ENCODE measurements around the gene WRNIP1. TPM values are rescaled to one million over a fixed set of nuclear protein-coding genes. Genes with fewer than 3 reads are reported as not detected.

The WRNIP1 gene
- total RNA-seq, 5 donors from 2014 or later (not counting 1 experiment from before 2014, with no cell fraction given) = 30.1 to 46.1 (median 41.1) TPM

DNA sequence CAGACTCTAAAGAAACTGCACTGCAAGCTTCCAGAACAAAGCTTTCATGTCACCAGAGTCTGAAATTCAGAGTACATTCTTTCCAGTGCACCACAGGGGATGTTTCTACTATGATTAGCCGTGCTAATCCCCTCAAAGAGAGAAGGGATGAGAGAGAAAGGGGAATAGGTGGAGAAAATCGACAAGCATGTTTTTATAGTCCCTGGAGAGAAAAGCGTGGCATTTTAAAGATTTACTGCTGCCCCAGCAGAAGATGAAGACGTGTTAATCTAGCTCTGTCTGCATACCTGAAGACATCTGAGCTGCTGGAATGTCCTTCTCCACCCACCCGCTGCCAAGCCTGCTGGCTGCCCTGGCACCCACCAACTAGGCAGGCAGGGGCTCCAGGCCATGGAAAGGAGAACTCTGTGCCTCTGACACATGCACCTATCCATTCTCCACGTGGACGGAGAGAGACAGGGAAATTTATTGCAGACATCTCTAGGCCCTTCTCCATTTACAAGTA is 18.6 kb upstream of the WRNIP1 start:
- Histone ChIP-seq H3K4me3 (ENCODE audit: control insufficient read depth in 1 of 2, extremely low read depth in 1 of 2, low read length in 1 of 2) (no peak overlapping the region), H3K27me3 (replicated peaks in 1 of 2; ENCODE audit: control insufficient read depth in 2 of 2, extremely low read depth in 1 of 2, insufficient read depth in 2 of 2, low read length in 1 of 2) (peaks cover 0 to 3% of the 10 kb centered on the region in 2 experiments), H3K27ac (ENCODE audit: low read length) (no peak overlapping the region), H3K36me3 (ENCODE audit: control insufficient read depth in 2 of 2, extremely low read depth in 1 of 2, insufficient read depth in 1 of 2, low read length in 1 of 2) (no peaks in the 10 kb centered on the region), H3K9me3 (no peaks in the 10 kb centered on the region), H3K4me1 (ENCODE audit: control insufficient read depth in 1 of 2, extremely low read depth in 1 of 2, insufficient read depth in 2 of 2, low read length in 2 of 2) (no peaks in the 10 kb centered on the region)
- CTCF ChIA-PET = interaction anchor here in 1 of 2 donors (0.5 to 0.7 kb wide), 2 partner anchors 111 to 823 kb away, joined by 3 read pairs; no protein-coding TSS in a partner anchor
- no peaks in the 10 kb centered on the region for H3K9me3 Mint-ChIP-seq
- DNase-seq (no peak), ATAC-seq (replicated peaks in 1 of 4) (no peak)
- POLR2A ChIA-PET = no interaction called here
- no peak overlapping the region for H3K4me3 Mint-ChIP-seq
- peaks cover 5 to 9% (median 5%) of the 10 kb centered on the region in 3 donors for H3K4me1 Mint-ChIP-seq
- peaks cover 8 to 18% of the 10 kb centered on the region in 2 donors for H3K27me3 Mint-ChIP-seq
- H3K27ac Mint-ChIP-seq = no peak overlapping the region
- no peaks in the 10 kb centered on the region for H3K36me3 Mint-ChIP-seq
- 75% methylated on average over 7 of the region's 7 CpGs for WGBS (ENCODE audit: insufficient coverage)

DNA sequence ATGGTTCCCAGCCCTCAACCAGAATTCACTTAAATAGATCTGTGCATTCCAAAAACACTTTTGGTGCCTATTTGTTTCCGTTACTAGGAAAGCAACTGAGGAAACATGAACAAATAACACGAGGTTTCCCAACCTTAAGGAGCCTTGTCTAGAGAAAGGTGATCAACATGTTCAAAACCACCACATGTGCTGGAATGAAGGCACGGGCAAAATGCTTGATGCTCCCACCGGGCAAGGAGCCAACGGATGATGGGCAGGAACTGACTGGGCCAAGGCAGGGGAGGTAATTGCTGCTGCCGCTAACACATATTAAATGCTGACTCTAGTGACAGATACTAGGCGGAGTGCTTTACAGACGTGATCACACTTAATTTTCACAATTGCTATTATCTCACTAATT is 17.0 kb upstream of the WRNIP1 start:
- POLR2A ChIA-PET = no interaction called here
- Histone ChIP-seq H3K27me3 (replicated peaks in 1 of 2; ENCODE audit: control insufficient read depth in 2 of 2, extremely low read depth in 1 of 2, insufficient read depth in 2 of 2, low read length in 1 of 2) (peaks cover 0 to 3% of the 10 kb centered on the region in 2 experiments), H3K36me3 (ENCODE audit: control insufficient read depth in 2 of 2, extremely low read depth in 1 of 2, insufficient read depth in 1 of 2, low read length in 1 of 2) (no peaks in the 10 kb centered on the region), H3K4me1 (ENCODE audit: control insufficient read depth in 1 of 2, extremely low read depth in 1 of 2, insufficient read depth in 2 of 2, low read length in 2 of 2) (peaks cover 0 to 2% of the 10 kb centered on the region in 2 experiments), H3K4me3 (ENCODE audit: control insufficient read depth in 1 of 2, extremely low read depth in 1 of 2, low read length in 1 of 2) (no peak overlapping the region), H3K27ac (ENCODE audit: low read length) (no peak overlapping the region), H3K9me3 (no peaks in the 10 kb centered on the region)
- no peak overlapping the region for H3K27ac Mint-ChIP-seq
- H3K4me3 Mint-ChIP-seq = no peak overlapping the region
- peaks cover 12 to 21% of the 10 kb centered on the region in 2 donors for H3K27me3 Mint-ChIP-seq
- no peak for ATAC-seq (replicated peaks in 1 of 4)
- H3K9me3 Mint-ChIP-seq = no peaks in the 10 kb centered on the region
- WGBS (ENCODE audit: insufficient coverage) = 82% methylated on average over 5 of the region's 8 CpGs
- H3K36me3 Mint-ChIP-seq = no peaks in the 10 kb centered on the region
- no peak for DNase-seq
- CTCF ChIA-PET = interaction anchor here in 1 of 2 donors (1.3 kb wide), 1 partner anchor 10 kb away, joined by 4 read pairs; no protein-coding TSS in a partner anchor
- H3K4me1 Mint-ChIP-seq = peaks cover 5 to 9% (median 8%) of the 10 kb centered on the region in 3 donors

DNA sequence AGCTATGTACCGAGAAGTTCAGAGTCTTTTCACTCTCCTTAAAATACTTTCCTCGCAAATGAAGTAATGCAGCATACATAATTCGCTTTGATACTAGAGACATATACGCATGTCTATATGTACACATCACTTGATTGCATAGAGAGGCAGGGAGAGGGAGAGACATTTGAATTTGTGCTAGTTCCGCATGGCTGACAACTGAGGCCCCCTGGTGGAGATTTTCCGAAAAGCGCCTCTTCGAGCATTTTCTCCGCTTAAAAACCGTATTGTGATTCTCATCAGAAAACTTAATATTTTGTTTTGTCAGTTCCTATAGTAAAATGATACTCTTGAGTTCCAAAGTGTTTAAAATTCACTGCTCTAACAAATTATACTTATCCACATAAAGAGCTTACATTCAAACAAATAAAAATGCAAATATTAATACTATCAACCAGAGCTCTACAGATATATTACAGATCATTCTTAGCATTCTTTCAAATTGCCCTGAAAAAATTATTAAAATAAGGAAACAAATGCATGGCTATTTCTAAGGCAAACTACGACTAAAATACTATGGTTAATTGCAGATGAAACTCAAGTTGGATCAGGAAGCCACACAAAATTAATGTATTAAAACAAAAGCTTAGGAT is 15.1 kb upstream of the WRNIP1 start:
- Mint-ChIP-seq H3K4me3 (no peak overlapping the region), H3K27ac (no peak overlapping the region), H3K9me3 (no peaks in the 10 kb centered on the region), H3K27me3 (peaks cover 14 to 23% of the 10 kb centered on the region in 2 donors), H3K36me3 (no peaks in the 10 kb centered on the region), H3K4me1 (peaks cover 5 to 9% (median 8%) of the 10 kb centered on the region in 3 donors)
- ChIA-PET CTCF (interaction anchor here (0.6 to 5.1 kb wide), 22 partner anchors 8 to 1188 kb away, joined by 3 to 38 read pairs (median 4); partner anchors contain the start of gene WRNIP1 (in 1 of the 2)), POLR2A (no interaction called here)
- Histone ChIP-seq H3K27ac (ENCODE audit: low read length) (no peak overlapping the region), H3K4me3 (ENCODE audit: control insufficient read depth in 1 of 2, extremely low read depth in 1 of 2, low read length in 1 of 2) (no peak overlapping the region), H3K9me3 (no peaks in the 10 kb centered on the region), H3K27me3 (replicated peaks in 1 of 2; ENCODE audit: control insufficient read depth in 2 of 2, extremely low read depth in 1 of 2, insufficient read depth in 2 of 2, low read length in 1 of 2) (no peaks in the 10 kb centered on the region), H3K36me3 (ENCODE audit: control insufficient read depth in 2 of 2, extremely low read depth in 1 of 2, insufficient read depth in 1 of 2, low read length in 1 of 2) (no peaks in the 10 kb centered on the region), H3K4me1 (ENCODE audit: control insufficient read depth in 1 of 2, extremely low read depth in 1 of 2, insufficient read depth in 2 of 2, low read length in 2 of 2) (peaks cover 0 to 2% of the 10 kb centered on the region in 2 experiments)
- ATAC-seq (replicated peaks in 1 of 4) (peak; percentile 46 to 70 (median 65)), DNase-seq (peak in 34 of 35 experiments; percentile 29 to 80 (median 58))
- WGBS (ENCODE audit: insufficient coverage) = 60% methylated on average over 1 of the region's 11 CpGs

DNA sequence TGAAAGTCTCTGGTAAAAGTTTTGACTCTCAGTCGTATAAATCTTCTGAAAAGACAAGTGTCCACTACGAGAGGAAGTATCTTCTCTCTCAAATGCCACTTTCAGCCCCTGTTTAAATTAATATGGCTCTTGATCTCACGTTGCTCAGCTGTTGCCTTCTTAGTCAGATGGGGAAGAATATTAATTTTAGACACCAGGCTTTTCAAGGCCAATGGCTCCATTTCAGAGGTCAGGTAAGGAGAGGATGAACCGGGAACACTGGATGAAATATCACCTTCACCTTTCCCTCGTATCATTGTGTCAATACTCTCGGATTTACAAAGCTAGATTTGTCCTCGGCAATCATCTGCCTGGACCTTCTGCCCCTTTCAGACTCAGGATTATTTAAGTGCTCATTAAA is 14.4 kb upstream of the WRNIP1 start, which contains the start of gene MYLK4:
TSS of gene MYLK4 (minus strand) at position 91 of the 400 bp plus-strand sequence. CDS start 1,628 bp downstream, outside the sequence.
- Mint-ChIP-seq H3K27ac (no peak within 1 kb of the TSS), H3K4me1 (peaks cover 5 to 9% (median 8%) of the 10 kb centered on the region in 3 donors), H3K9me3 (no peaks in the 10 kb centered on the region), H3K4me3 (no peak within 1 kb of the TSS), H3K27me3 (peaks cover 18 to 23% of the 10 kb centered on the region in 2 donors), H3K36me3 (no peaks in the 10 kb centered on the region)
- H3K27ac ChIP-seq (ENCODE audit: low read length) = no peak within 1 kb of the TSS
- ChIA-PET CTCF (interaction anchor here (0.6 to 5.1 kb wide), 20 partner anchors 8 to 1189 kb away, joined by 3 to 38 read pairs (median 4); partner anchors contain the start of gene WRNIP1 (in 1 of the 2)), POLR2A (no interaction called here)
- H3K27me3 ChIP-seq (replicated peaks in 1 of 2; ENCODE audit: control insufficient read depth in 2 of 2, extremely low read depth in 1 of 2, insufficient read depth in 2 of 2, low read length in 1 of 2) = peaks cover 0 to 3% of the 10 kb centered on the region in 2 experiments
- H3K4me1 ChIP-seq (ENCODE audit: control insufficient read depth in 1 of 2, extremely low read depth in 1 of 2, insufficient read depth in 2 of 2, low read length in 2 of 2) = peaks cover 0 to 2% of the 10 kb centered on the region in 2 experiments
- no peaks in the 10 kb centered on the region for H3K9me3 ChIP-seq
- DNase-seq (no peak), ATAC-seq (replicated peaks in 1 of 4) (no peak)
- H3K36me3 ChIP-seq (ENCODE audit: control insufficient read depth in 2 of 2, extremely low read depth in 1 of 2, insufficient read depth in 1 of 2, low read length in 1 of 2) = no peaks in the 10 kb centered on the region
- no peak within 1 kb of the TSS for H3K4me3 ChIP-seq (ENCODE audit: control insufficient read depth in 1 of 2, extremely low read depth in 1 of 2, low read length in 1 of 2)
- 100% methylated on average over 4 of the region's 7 CpGs for WGBS (ENCODE audit: insufficient coverage)

DNA sequence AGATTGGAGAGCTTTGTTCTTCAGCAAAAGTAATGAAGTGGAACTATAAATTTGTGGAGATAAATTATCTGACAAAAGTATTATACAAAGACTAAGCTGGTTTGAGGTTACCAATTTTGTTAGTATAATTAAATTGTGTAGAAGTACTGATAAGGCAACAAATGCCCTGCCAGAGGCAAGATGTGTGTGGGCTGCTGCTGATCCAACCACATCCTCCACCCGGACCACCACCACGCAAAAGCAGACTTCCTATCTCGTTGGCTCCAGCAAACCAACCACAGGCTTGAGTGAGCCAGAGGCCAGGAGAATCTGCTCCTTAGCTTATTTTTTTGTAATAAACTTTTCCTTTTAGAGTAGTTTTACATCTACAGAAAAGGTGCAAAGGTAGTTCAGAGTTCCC is 13.3 kb upstream of the WRNIP1 start:
- ChIA-PET POLR2A (no interaction called here), CTCF (interaction anchor here (0.6 to 5.1 kb wide), 4 partner anchors 13 to 1394 kb away, joined by 3 to 38 read pairs (median 4); no protein-coding TSS in a partner anchor)
- DNase-seq = no peak
- peaks cover 0 to 2% of the 10 kb centered on the region in 2 experiments for H3K4me1 ChIP-seq (ENCODE audit: control insufficient read depth in 1 of 2, extremely low read depth in 1 of 2, insufficient read depth in 2 of 2, low read length in 2 of 2)
- peaks cover 5 to 9% (median 8%) of the 10 kb centered on the region in 3 donors for H3K4me1 Mint-ChIP-seq
- no peaks in the 10 kb centered on the region for H3K36me3 Mint-ChIP-seq
- no peak for ATAC-seq (replicated peaks in 1 of 4)
- H3K27ac Mint-ChIP-seq = no peak overlapping the region
- H3K9me3 Mint-ChIP-seq = no peaks in the 10 kb centered on the region
- WGBS (ENCODE audit: insufficient coverage) = 30% methylated on average over 2 of the region's 3 CpGs
- peaks cover 23 to 30% of the 10 kb centered on the region in 2 donors for H3K27me3 Mint-ChIP-seq
- peaks cover 0 to 3% of the 10 kb centered on the region in 2 experiments for H3K27me3 ChIP-seq (replicated peaks in 1 of 2; ENCODE audit: control insufficient read depth in 2 of 2, extremely low read depth in 1 of 2, insufficient read depth in 2 of 2, low read length in 1 of 2)
- H3K4me3 ChIP-seq (ENCODE audit: control insufficient read depth in 1 of 2, extremely low read depth in 1 of 2, low read length in 1 of 2) = no peak overlapping the region
- H3K36me3 ChIP-seq (ENCODE audit: control insufficient read depth in 2 of 2, extremely low read depth in 1 of 2, insufficient read depth in 1 of 2, low read length in 1 of 2) = no peaks in the 10 kb centered on the region
- H3K4me3 Mint-ChIP-seq = no peak overlapping the region
- no peak overlapping the region for H3K27ac ChIP-seq (ENCODE audit: low read length)
- no peaks in the 10 kb centered on the region for H3K9me3 ChIP-seq

DNA sequence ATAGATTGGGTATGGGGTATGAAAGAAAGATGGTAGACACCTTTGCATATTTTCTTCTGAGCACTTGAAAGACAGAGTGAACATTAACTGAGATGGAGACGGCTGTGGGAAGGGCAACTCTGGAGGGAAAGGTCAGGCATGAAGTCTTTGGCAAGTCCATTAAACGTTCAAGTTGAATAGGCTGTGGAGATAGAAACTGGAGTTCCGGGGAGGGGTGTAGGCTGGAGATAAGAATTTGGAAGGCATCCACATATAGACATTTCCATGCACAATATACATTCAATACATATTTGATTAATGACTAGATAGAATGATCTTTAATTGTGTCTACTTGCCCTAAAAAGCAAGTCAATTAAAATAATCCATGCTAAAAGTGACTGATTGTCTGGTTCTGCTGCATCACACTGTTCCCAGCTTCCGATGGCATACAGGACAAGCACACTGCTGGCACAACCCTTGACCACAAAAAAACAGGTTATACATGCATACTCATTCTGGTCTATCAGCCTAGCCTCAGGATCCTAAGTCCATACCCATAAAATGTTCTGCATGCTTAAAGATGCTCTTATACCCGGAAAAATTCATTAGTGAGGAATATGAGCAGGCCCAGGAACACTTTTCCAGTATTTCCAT is 12.6 kb upstream of the WRNIP1 start:
- Histone ChIP-seq H3K27ac (ENCODE audit: low read length) (no peak overlapping the region), H3K27me3 (replicated peaks in 1 of 2; ENCODE audit: control insufficient read depth in 2 of 2, extremely low read depth in 1 of 2, insufficient read depth in 2 of 2, low read length in 1 of 2) (peaks cover 0 to 3% of the 10 kb centered on the region in 2 experiments), H3K36me3 (ENCODE audit: control insufficient read depth in 2 of 2, extremely low read depth in 1 of 2, insufficient read depth in 1 of 2, low read length in 1 of 2) (no peaks in the 10 kb centered on the region), H3K9me3 (no peaks in the 10 kb centered on the region), H3K4me3 (ENCODE audit: control insufficient read depth in 1 of 2, extremely low read depth in 1 of 2, low read length in 1 of 2) (no peak overlapping the region), H3K4me1 (ENCODE audit: control insufficient read depth in 1 of 2, extremely low read depth in 1 of 2, insufficient read depth in 2 of 2, low read length in 2 of 2) (peaks cover 0 to 2% of the 10 kb centered on the region in 2 experiments)
- H3K27me3 Mint-ChIP-seq = peaks cover 23 to 30% of the 10 kb centered on the region in 2 donors
- 90% methylated on average over 2 of the region's 5 CpGs for WGBS (ENCODE audit: insufficient coverage)
- DNase-seq = no peak
- ChIA-PET CTCF (interaction anchor here in 1 of 2 donors (5.1 kb wide), 1 partner anchor 14 kb away, joined by 38 read pairs; no protein-coding TSS in a partner anchor), POLR2A (interaction anchor here in 1 of 2 donors (0.6 kb wide), 1 partner anchor 15 kb away, joined by 3 read pairs; no protein-coding TSS in a partner anchor)
- H3K27ac Mint-ChIP-seq = no peak overlapping the region
- no peak overlapping the region for H3K4me3 Mint-ChIP-seq
- peaks cover 5 to 9% (median 8%) of the 10 kb centered on the region in 3 donors for H3K4me1 Mint-ChIP-seq
- no peaks in the 10 kb centered on the region for H3K9me3 Mint-ChIP-seq
- H3K36me3 Mint-ChIP-seq = no peaks in the 10 kb centered on the region
- ATAC-seq (replicated peaks in 1 of 4) = no peak
